ENCODE measurements around the gene SLC1A2.

The SLC1A2 gene

DNA sequence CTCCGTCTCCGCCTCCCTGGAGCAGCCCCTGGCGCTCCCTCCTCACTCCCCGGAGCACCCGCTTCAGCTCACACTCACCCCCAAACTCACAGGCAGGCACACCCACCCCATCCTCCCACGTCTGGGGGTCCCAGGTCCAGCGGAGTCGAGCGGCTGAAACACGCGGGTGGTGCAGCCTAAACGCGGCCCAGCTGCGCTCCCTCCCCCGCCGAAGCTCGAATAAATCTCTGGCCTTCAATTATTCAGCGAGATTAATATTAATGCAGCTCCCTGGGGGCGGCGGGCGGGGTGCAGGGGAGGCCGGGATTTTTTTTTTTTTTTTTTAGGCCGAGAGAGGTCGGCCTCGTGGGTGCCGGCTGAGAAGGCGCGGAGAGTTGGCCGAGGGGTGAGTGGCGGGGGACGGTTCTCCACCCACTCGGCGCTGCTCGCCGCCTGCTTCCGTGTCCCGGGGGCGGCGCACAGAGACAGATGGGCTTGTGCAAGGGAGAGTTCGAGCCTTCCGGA lies 524 bp upstream of the SLC1A2 start:
- peaks cover 8% of the 10 kb centered on the region for H3K36me3 ChIP-seq
- H3K4me3 ChIP-seq (ENCODE audit: low read depth, low read length) = peak overlapping the region; percentile 90
- no peaks in the 10 kb centered on the region for H3K27me3 ChIP-seq (ENCODE audit: insufficient read depth, low read depth, severe bottlenecking)
- peak overlapping the region; percentile 98 for H3K27ac ChIP-seq
- H3K9me3 ChIP-seq (ENCODE audit: severe bottlenecking) = no peaks in the 10 kb centered on the region
- TF ChIP-seq, protein P1, sequence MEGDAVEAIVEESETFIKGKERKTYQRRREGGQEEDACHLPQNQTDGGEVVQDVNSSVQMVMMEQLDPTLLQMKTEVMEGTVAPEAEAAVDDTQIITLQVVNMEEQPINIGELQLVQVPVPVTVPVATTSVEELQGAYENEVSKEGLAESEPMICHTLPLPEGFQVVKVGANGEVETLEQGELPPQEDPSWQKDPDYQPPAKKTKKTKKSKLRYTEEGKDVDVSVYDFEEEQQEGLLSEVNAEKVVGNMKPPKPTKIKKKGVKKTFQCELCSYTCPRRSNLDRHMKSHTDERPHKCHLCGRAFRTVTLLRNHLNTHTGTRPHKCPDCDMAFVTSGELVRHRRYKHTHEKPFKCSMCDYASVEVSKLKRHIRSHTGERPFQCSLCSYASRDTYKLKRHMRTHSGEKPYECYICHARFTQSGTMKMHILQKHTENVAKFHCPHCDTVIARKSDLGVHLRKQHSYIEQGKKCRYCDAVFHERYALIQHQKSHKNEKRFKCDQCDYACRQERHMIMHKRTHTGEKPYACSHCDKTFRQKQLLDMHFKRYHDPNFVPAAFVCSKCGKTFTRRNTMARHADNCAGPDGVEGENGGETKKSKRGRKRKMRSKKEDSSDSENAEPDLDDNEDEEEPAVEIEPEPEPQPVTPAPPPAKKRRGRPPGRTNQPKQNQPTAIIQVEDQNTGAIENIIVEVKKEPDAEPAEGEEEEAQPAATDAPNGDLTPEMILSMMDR (IDR thresholded peaks at IDR 0.05; ENCODE audit: low read depth, low read length) = no peak
- DNase-seq = peak; percentile 78

GRCh38 chr11:35418282-35419183 lies 825 bp downstream of the SLC1A2 start:
- H3K4me3 ChIP-seq (ENCODE audit: low read depth, low read length) = peak overlapping the region; percentile 90
- H3K36me3 ChIP-seq = peaks cover 8% of the 10 kb centered on the region
- no peaks in the 10 kb centered on the region for H3K9me3 ChIP-seq (ENCODE audit: severe bottlenecking)
- TF ChIP-seq, protein P1 (IDR thresholded peaks at IDR 0.05; ENCODE audit: low read depth, low read length) = no peak
- H3K27me3 ChIP-seq (ENCODE audit: insufficient read depth, low read depth, severe bottlenecking) = no peaks in the 10 kb centered on the region
- peak; percentile 68 for DNase-seq
- H3K27ac ChIP-seq = peak overlapping the region; percentile 98

DNA sequence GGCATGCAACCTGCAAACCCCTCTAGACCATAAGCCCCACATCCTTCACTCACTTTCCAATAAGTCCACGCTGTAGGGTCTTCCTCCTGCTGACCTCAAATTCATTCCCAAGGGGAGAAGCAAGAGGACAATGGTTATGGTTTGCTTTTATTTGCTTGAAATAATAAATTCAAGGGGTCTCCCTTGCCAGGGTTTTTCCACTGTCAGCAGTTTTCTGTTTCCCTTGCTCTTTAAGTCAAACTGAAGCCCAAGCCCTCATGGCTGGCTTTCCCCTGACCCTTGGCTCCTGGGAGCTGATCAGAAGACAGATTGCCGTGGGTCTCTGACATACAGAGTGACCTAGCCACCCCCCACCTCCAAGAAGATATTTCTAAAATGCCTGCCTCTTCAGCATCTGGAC lies 3.9 kb downstream of the SLC1A2 start:
- H3K27me3 ChIP-seq (ENCODE audit: insufficient read depth, low read depth, severe bottlenecking) = no peaks in the 10 kb centered on the region

DNA sequence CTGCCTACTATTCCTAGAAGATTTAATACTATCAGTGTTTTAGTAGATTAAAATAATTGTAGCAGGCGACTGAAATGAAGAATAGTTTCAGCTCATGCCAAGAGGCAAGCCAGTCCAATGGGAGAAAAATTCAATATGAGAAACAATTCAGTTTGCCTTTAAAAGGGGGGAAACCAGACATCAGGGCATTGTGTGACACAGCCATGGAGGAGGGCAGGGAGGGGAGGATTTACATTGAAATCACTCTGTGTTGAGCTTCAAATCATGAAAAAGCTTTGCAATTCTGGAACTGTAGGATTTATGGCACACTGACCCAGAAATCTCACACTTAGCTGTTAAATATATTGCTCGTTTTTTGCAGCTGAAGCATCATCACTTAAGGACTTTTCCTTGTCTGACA lies 4.6 kb downstream of the SLC1A2 start:
- peak overlapping the region; percentile 78 for H3K27ac ChIP-seq
- H3K9me3 ChIP-seq (ENCODE audit: severe bottlenecking) = no peaks in the 10 kb centered on the region
- TF ChIP-seq, protein P1 (IDR thresholded peaks at IDR 0.05; ENCODE audit: low read depth, low read length) = no peak
- H3K4me3 ChIP-seq (ENCODE audit: low read depth, low read length) = peak overlapping the region; percentile 22; the same call in 1 of the 2 replicates
- no peak for DNase-seq
- H3K27me3 ChIP-seq (ENCODE audit: insufficient read depth, low read depth, severe bottlenecking) = no peaks in the 10 kb centered on the region
- H3K36me3 ChIP-seq = peaks cover 8% of the 10 kb centered on the region

More for the DNA sequence above, 3.9 kb downstream of the SLC1A2 start:
- TF ChIP-seq, protein P1 (IDR thresholded peaks at IDR 0.05; ENCODE audit: low read depth, low read length) = no peak
- DNase-seq = no peak
- Histone ChIP-seq H3K9me3 (ENCODE audit: severe bottlenecking) (no peaks in the 10 kb centered on the region), H3K36me3 (peaks cover 8% of the 10 kb centered on the region), H3K4me3 (ENCODE audit: low read depth, low read length) (no peak overlapping the region), H3K27ac (peak overlapping the region; percentile 78)

GRCh38 chr11:35414311-35414710 lies 5.0 kb downstream of the SLC1A2 start:
- peak overlapping the region; percentile 78 for H3K27ac ChIP-seq
- peaks cover 10% of the 10 kb centered on the region for H3K36me3 ChIP-seq
- H3K4me3 ChIP-seq (ENCODE audit: low read depth, low read length) = peak overlapping the region; percentile 22
- peak; percentile 42 for DNase-seq
- H3K27me3 ChIP-seq (ENCODE audit: insufficient read depth, low read depth, severe bottlenecking) = no peaks in the 10 kb centered on the region
- TF ChIP-seq, protein P1 (IDR thresholded peaks at IDR 0.05; ENCODE audit: low read depth, low read length) = no peak
- no peaks in the 10 kb centered on the region for H3K9me3 ChIP-seq (ENCODE audit: severe bottlenecking)

Measured in WERI-Rb-1 (cell line).